ENCODE measurements around the gene DHX58.

GRCh38 chr17:42117397-42118125 lies 5.0 kb upstream of the DHX58 start:
- no peak for TF ChIP-seq EZH2phosphoT487 (IDR thresholded peaks at IDR 0.05; ENCODE audit: borderline replicate concordance)
- no peak for TF ChIP-seq CTCF (conservative IDR thresholded peaks at IDR 0.05; ENCODE audit: low read length)
